GM18508 (cell line): ENCODE measurements around the gene TMEM45A.
"Not testable (repeated sequence)": the region's sequence is repeated elsewhere in the genome, so short reads cannot be mapped to it uniquely, and the experiment has no call there.

ENCODE experiments used
- ATAC-seq: cut with Tn5 transposase; IDR thresholded peaks from one replicate; pipeline ENCODE4 v1.9.1; 2021; ENCODE audit warnings: moderate number of reproducible peaks; ENCODE audit not compliant: insufficient read depth, unreplicated experiment

The TMEM45A gene

GRCh38 chr3:100482176-100482575, 10.2 kb upstream of the TMEM45A start:
- ATAC-seq: no peak

DNA sequence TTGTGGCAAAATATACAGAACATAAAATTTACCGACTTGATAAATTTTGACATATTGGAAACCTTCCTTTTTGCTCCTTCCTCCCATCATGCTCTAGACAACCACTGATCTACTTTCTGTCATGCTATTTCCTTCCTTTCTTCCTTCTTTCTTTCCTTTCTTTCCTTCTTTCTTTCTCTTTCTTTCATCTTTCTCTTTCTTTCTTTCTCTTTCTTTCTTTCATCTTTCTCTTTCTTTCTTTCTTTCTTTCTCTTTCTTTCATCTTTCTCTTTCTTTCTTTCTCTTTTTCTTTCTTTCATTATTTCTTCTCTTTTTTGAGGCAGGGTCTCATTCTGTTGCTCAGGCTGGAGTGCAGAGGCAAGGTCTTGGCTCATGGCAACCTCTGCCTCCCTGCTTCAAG, 8.9 kb upstream of the TMEM45A start:
- ATAC-seq: no peak

DNA sequence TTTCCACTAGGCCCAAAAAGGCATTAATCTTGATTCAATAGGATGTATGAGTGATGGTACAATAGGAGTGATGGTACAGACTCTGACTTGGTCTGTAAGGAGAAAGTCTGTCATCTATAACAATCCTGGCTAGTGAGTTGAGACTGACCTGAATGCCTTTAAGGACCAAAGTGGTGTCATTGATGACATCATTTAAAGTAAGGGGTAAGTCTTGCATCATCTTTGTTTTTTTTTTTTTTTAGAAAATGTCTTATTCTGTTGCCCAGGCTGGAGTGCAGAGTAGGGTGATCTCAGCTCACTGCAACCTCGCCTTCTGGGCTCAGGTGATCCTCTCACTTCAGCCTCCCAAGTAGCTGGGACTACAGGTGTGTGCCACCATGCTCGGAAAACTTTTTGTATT, 5.6 kb upstream of the TMEM45A start:
- ATAC-seq: no peak

DNA sequence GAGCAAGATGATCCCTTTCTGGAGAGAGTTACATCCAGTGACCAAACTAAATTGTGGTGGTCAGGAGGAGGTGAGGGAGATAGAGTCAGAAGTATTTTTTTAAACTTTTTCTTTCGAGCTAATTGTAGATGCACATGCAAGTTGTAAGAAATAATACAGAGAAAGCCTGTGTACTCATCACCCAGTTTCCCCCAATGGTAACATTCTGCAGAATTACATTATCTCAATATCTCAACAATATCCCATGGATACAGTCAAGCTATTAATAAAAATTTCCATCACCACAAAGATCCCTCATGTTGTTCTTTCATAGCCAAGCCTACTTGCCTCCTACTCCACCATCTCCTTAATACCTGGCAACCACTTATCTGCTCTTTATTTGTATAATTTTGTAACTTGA, 3.3 kb upstream of the TMEM45A start:
- no peak for ATAC-seq

- ATAC-seq: peak; percentile 35
These were observed 4.4 kb downstream of the TMEM45A start for GRCh38 chr3:100496711-100497261.

DNA sequence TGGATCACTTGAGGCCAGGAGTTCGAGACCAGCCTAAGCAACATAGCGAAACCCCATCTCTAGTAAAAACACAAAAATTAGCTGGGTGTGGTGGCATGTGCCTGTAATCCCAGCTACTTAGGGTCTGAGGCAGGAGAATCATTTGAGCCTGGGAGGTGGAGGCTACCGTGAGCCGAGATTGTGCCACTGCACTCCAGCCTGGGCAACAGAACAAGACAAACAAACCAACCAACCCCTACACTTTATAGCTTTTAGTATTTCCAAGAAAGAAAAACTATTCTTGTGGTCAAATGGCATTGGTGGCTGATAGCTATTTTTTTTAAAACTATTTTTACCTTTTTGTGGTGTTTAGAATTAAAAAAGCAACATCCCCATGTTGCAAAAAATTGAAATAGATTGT, 7.2 kb downstream of the TMEM45A start:
- no peak for ATAC-seq

DNA sequence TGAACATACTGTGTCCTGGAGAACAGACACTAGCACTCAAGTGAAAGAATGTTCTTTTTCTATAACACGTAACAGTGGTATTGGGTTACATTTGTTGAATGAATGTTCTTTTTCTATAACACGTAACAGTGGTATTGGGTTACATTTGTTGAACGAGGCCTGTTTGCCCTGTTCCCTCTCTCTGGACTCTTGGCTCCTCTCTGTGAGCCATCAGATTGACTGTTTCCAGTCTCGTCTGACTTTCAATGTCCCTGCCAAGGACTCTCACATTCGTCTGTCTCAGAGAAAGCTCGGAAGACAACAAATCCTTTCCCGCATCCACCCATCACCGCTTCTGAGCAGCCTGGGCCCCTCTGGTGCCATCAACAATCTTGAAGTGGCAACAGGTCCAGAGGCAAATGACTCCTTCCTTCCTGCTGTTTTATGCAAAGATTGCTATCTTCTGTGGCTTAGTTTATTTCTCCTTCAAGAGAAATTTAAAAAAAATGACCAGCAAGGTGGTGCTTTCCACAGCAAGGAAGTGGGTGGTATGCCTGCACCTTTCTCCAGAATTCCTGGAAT, 8.0 kb downstream of the TMEM45A start:
- ATAC-seq: no peak

- no peak for ATAC-seq
These were observed 11.0 kb downstream of the TMEM45A start for GRCh38 chr3:100503448-100503847.

- no peak for ATAC-seq
These were observed 13.9 kb downstream of the TMEM45A start for GRCh38 chr3:100506355-100506754.

GRCh38 chr3:100509818-100510217, 17.4 kb downstream of the TMEM45A start:
- not testable (repeated sequence) for ATAC-seq

DNA sequence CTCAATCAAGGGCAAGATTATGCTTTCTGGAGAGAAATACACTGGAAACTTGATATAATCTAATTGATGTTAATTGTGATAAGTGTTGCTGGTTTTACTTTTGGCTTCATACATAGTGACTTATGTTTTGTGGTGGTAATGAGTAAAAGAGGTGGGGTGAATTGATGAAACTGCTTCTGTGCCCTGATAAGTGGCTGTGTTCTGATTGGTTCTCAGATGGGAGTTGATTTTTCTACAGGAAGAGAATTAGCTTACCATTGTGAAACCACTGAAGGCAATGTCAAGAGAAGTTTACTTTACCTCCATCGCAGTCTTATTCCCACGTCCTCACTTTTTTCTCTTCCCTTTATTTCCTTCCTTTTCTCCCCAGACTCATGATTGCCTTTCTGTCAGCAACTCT, 23.8 kb downstream of the TMEM45A start:
- ATAC-seq: no peak

DNA sequence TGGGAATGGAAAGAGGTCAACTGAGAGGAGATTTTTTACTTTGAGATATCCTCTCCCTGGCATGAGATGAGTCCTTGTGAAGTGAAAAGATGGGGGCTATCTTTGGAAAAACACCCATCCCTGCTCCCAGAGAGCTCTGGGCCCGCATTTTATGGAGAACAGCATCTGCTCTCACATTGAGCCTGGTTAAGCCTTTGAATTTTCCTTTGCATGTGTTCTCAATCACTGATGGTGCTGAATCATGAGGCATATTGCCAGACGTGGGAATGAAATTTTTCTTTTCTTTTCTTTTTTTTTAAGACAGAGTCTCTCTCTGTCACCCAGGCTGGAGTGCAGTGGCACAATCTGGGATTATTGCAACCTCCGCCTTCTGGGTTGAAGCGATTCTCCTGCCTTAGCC, 24.4 kb downstream of the TMEM45A start:
- ATAC-seq: no peak

DNA sequence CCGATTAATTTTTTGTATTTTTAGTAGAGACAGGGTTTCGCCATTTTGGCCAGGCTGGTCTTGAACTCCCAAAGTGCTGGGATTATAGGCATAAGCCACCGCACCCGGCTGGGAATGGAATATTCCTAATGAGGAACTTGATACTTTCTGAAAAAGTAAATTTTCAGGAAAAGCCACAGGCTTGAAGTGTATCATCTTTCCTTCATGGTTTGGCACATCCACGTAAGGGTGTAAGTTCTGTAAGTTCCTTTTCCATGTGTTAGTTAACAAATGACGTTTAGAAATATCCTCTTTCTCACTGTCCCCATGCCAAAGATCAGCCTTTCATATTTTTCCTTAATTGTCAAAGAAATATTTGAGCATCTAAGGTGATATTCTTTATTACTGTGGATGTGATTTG, 24.9 kb downstream of the TMEM45A start:
- ATAC-seq: no peak

- ATAC-seq: no peak
These were observed 25.8 kb downstream of the TMEM45A start for GRCh38 chr3:100518244-100518643.

DNA sequence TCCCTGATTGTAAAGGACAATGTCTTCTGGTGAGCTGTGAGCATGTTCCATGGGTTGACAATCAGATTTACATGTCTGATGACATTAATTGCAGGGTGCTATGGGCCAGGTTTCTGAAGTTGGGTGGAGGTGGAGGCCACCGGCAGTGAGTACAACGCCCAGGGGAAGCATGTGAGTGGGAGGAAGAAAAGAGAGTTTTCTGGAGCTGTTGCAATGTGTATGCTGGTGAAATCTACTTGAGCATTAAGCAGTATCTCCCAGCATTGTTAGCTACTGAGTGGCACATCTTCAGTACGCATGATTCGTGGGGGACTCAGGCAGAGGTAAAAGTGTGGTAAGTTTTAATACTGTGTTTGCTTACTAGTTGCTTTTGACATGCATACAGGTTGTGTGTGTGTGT, 26.6 kb downstream of the TMEM45A start:
- ATAC-seq: no peak

- peak; percentile 48 for ATAC-seq
These were observed 29.0 kb downstream of the TMEM45A start for GRCh38 chr3:100521439-100521845.

DNA sequence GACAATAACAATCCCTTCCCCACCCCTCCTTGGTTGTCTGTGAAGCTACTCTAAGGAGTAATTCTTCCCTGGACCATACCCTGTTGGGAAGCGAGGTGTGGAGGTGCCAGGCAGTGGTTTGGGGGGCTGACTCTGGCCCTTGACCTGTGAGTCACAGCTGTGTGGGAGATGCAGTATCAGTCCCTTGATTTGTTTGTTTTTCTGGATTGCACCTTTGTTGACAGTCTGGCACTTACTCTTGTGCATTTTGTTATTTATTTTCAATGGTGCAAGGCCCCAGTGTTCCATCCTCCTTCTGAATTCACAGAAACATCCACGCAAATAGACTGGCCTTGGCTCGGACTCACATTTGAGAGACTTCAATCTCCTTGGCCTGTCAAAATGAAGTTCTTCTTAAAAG, 29.7 kb downstream of the TMEM45A start:
- no peak for ATAC-seq

- ATAC-seq: no peak
These were observed 30.8 kb downstream of the TMEM45A start for GRCh38 chr3:100523050-100523760.

GRCh38 chr3:100525753-100526612, 33.6 kb downstream of the TMEM45A start:
- ATAC-seq: no peak

DNA sequence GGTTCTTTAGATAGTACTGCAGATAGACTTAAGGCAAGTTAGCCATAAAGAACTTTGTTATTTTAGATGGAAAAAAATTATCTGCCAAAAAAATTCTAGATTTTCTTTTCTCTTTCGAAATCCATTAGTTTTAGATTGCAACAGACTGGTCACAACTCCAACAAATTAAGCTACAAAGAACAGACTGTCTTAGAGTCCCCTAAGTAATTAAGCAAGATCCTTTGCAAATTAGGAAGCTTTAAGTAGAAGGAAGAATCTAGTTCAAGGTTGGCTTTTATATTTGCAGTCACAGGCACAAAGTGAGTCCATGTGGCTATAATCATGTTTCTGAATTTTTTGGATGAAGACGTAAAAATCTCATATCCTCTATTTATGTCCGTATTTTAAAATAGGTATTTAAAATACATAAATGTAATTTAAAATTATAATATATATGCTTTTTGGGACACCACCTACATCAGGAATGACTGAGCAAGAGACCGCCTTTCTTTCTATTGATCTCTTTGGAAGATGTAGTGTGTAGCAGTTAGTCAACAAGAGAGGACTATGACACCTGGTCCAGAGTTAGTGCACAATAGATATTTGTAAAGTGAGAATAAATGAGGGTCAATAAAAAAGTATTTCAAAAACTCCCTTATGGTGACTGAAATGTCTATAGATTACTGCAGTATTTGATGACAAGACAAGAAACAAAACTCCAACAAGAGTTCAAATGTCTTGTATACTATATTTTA, 34.4 kb downstream of the TMEM45A start:
- ATAC-seq: no peak
